H9 (cell line): ENCODE data around the gene POC5. TPM values are rescaled to one million over a fixed set of nuclear protein-coding genes. Genes with fewer than 3 reads are reported as not detected.

Source experiments
- DNase-seq: peaks from one replicate; pipeline ENCODE4 v3.0.0-alpha.2; 2017
- H2AFZ ChIP-seq: one replicate; pipeline ENCODE4 v1.6.1; 2013; ENCODE audit warnings: mild to moderate bottlenecking, low read length, control low read depth, moderate library complexity
- H2AK5ac ChIP-seq: 2 replicates; pipeline ENCODE4 v1.6.1; 2013; ENCODE audit warnings: low read length, control low read depth, mixed read lengths; ENCODE audit not compliant: insufficient read length
- H2BK120ac ChIP-seq: one replicate; pipeline ENCODE4 v1.6.1; 2013; ENCODE audit warnings: low read depth, mild to moderate bottlenecking, low read length, control low read depth, inconsistent platforms; ENCODE audit not compliant: poor library complexity, severe bottlenecking
- H2BK12ac ChIP-seq: 2 replicates; pipeline ENCODE4 v1.6.1; 2013; ENCODE audit warnings: low read length, control low read depth, mixed read lengths, low read depth; ENCODE audit not compliant: insufficient read length
- H2BK15ac ChIP-seq: 2 replicates; pipeline ENCODE4 v1.6.1; 2013; ENCODE audit warnings: low read depth, low read length, control low read depth
- H2BK20ac ChIP-seq: one replicate; pipeline ENCODE4 v1.6.1; 2013; ENCODE audit warnings: low read depth, mild to moderate bottlenecking, low read length, control low read depth, inconsistent platforms; ENCODE audit not compliant: poor library complexity, severe bottlenecking
- H2BK5ac ChIP-seq: 2 replicates; pipeline ENCODE4 v1.6.1; 2013; ENCODE audit warnings: low read length, control low read depth, mixed read lengths; ENCODE audit not compliant: insufficient read length
- H3K14ac ChIP-seq: 2 replicates; pipeline ENCODE4 v1.6.1; 2013; ENCODE audit warnings: low read length, control low read depth; ENCODE audit not compliant: insufficient read depth
- H3K18ac ChIP-seq: 2 replicates; pipeline ENCODE4 v1.6.1; 2013; ENCODE audit warnings: low read depth, mild to moderate bottlenecking, mixed read lengths, low read length, control low read depth; ENCODE audit not compliant: insufficient read length
- H3K23ac ChIP-seq: 2 replicates; pipeline ENCODE4 v1.6.1; 2013; ENCODE audit warnings: low read length, control low read depth, mixed read lengths, low read depth; ENCODE audit not compliant: insufficient read length
- H3K23me2 ChIP-seq: 2 replicates; pipeline ENCODE4 v1.6.1; 2013; ENCODE audit warnings: low read depth, mild to moderate bottlenecking, mixed read lengths, low read length, control low read depth; ENCODE audit not compliant: insufficient read length, poor library complexity, severe bottlenecking
- H3K27ac ChIP-seq: 2 replicates; pipeline ENCODE4 v1.5.1; 2013; ENCODE audit warnings: low read length, control low read depth, mixed read lengths, low read depth; ENCODE audit not compliant: insufficient read length
- H3K27me3 ChIP-seq: 2 replicates; pipeline ENCODE4 v1.6.1; 2013; ENCODE audit warnings: low read length, control low read depth, inconsistent platforms; ENCODE audit not compliant: insufficient read depth
- H3K4ac ChIP-seq: 2 replicates; pipeline ENCODE4 v1.6.1; 2013; ENCODE audit warnings: low read depth, mild to moderate bottlenecking, control low read depth, inconsistent platforms, low read length, moderate library complexity
- H3K4me1 ChIP-seq: 2 replicates; pipeline ENCODE4 v1.6.1; 2013; ENCODE audit warnings: low read length, control low read depth, inconsistent platforms; ENCODE audit not compliant: insufficient read depth
- H3K4me2 ChIP-seq: 2 replicates; pipeline ENCODE4 v1.6.1; 2013; ENCODE audit warnings: low read length, control low read depth, mixed read lengths; ENCODE audit not compliant: insufficient read length, insufficient read depth
- H3K56ac ChIP-seq: 2 replicates; pipeline ENCODE4 v1.6.1; 2013; ENCODE audit warnings: low read depth, mild to moderate bottlenecking, mixed read lengths, low read length, control low read depth; ENCODE audit not compliant: insufficient read length
- H3K79me1 ChIP-seq: 2 replicates; pipeline ENCODE4 v1.6.1; 2013; ENCODE audit warnings: low read depth, mild to moderate bottlenecking, moderate library complexity, low read length, control low read depth, inconsistent platforms; ENCODE audit not compliant: insufficient read depth, poor library complexity, severe bottlenecking
- H3K79me2 ChIP-seq: 2 replicates; pipeline ENCODE4 v1.6.1; 2013; ENCODE audit warnings: low read length, control low read depth, inconsistent platforms; ENCODE audit not compliant: insufficient read depth
- H3K9ac ChIP-seq: 2 replicates; pipeline ENCODE4 v1.6.1; 2013; ENCODE audit warnings: low read length, control low read depth, mixed read lengths; ENCODE audit not compliant: insufficient read length; ENCODE audit errors: extremely low read depth
- H3K9me3 ChIP-seq: one replicate; pipeline ENCODE4 v1.6.1; 2013; ENCODE audit warnings: low read depth, low read length, inconsistent platforms; ENCODE audit not compliant: control insufficient read depth
- H3T11ph ChIP-seq: one replicate; pipeline ENCODE4 v1.6.1; 2013; ENCODE audit warnings: mild to moderate bottlenecking, low read length, control low read depth, inconsistent platforms
- H4K20me1 ChIP-seq: one replicate; pipeline ENCODE4 v1.6.1; 2013; ENCODE audit not compliant: control insufficient read depth, insufficient read length, insufficient read depth
- H4K5ac ChIP-seq: 2 replicates; pipeline ENCODE4 v1.6.1; 2013; ENCODE audit warnings: low read depth, mild to moderate bottlenecking, mixed read lengths, low read length, control low read depth; ENCODE audit not compliant: insufficient read length
- H4K8ac ChIP-seq: replicated peaks from 2 replicates; pipeline ENCODE4 v1.6.1; 2013; ENCODE audit warnings: low read length, control low read depth, mixed read lengths, low read depth; ENCODE audit not compliant: insufficient read length
- H4K91ac ChIP-seq: 2 replicates; pipeline ENCODE4 v1.6.1; 2013; ENCODE audit warnings: low read depth, mild to moderate bottlenecking, moderate library complexity, mixed read lengths, low read length, control low read depth; ENCODE audit not compliant: insufficient read length
- H3K27ac Mint-ChIP-seq, 3 experiments: 2 replicates in 2 of 3; 3 replicates in 1 of 3; pipeline ENCODE4 v1.8.0; 2020 to 2021; ENCODE audit warnings: mixed read lengths in 3 of 3, mild to moderate bottlenecking in 1 of 3, moderate library complexity in 1 of 3
- H3K27me3 Mint-ChIP-seq: 2 replicates; pipeline ENCODE4 v1.8.0; 2021; ENCODE audit warnings: low read depth, mild to moderate bottlenecking, moderate library complexity, mixed read lengths
- H3K36me3 Mint-ChIP-seq, 3 experiments: 2 replicates in 2 of 3; 3 replicates in 1 of 3; pipeline ENCODE4 v1.8.0; 2020 to 2021; ENCODE audit warnings: low read depth in 3 of 3, mixed read lengths in 3 of 3; ENCODE audit not compliant: insufficient read depth in 1 of 3
- H3K4me1 Mint-ChIP-seq, 2 experiments: 2 replicates each; pipeline ENCODE4 v1.8.0; 2020; ENCODE audit warnings: mixed read lengths in 2 of 2
- H3K4me3 Mint-ChIP-seq, 2 experiments: 2 replicates in 1 of 2; 3 replicates in 1 of 2; pipeline ENCODE4 v1.8.0; 2020 to 2021; ENCODE audit warnings: mild to moderate bottlenecking in 2 of 2, mixed read lengths in 2 of 2, moderate library complexity in 1 of 2
- H3K9me3 Mint-ChIP-seq, 2 experiments: 2 replicates in 1 of 2; 3 replicates in 1 of 2; pipeline ENCODE4 v1.8.0; 2020; ENCODE audit warnings: mild to moderate bottlenecking in 2 of 2, mixed read lengths in 2 of 2, moderate library complexity in 1 of 2
- CTCF ChIP-seq: fragments of 200-600 bp; sonication (generic); conservative IDR thresholded peaks from 3 replicates; pipeline ENCODE4 v1.8.0; 2021; ENCODE audit warnings: antibody characterized with exemption, mild to moderate bottlenecking
- total RNA-seq: library from RNA; stranded (reverse); gene quantifications from 2 replicates; pipeline ENCODE4 v1.2.1, GENCODE V29; 2021

POC5 gene
- total RNA-seq, 1 experiment from 2014 or later = 12.2 TPM

GRCh38 chr5:75756981-75757380, 39.7 kb upstream of the POC5 start:
- H2AFZ ChIP-seq = no peak overlapping the region
- no peak overlapping the region for H4K8ac ChIP-seq
- H3K56ac ChIP-seq = no peak overlapping the region
- H2BK15ac ChIP-seq = no peak overlapping the region
- H2BK5ac ChIP-seq = no peak overlapping the region
- no peaks in the 10 kb centered on the region for H3K79me2 ChIP-seq
- H3K4ac ChIP-seq = no peak overlapping the region
- no peak overlapping the region for H3K4me3 Mint-ChIP-seq
- H3K9me3 Mint-ChIP-seq = 0 out of 5 replicates have a peak, but pooled peaks cover under 1% of the 10 kb centered on the region in 2 experiments
- no peaks in the 10 kb centered on the region for H4K20me1 ChIP-seq
- no peaks in the 10 kb centered on the region for H3K9me3 ChIP-seq
- H3K23me2 ChIP-seq = no peaks in the 10 kb centered on the region
- H2BK12ac ChIP-seq = no peak overlapping the region
- TF ChIP-seq CTCF = no peak
- peaks cover 10% of the 10 kb centered on the region for H3K27me3 Mint-ChIP-seq
- no peaks in the 10 kb centered on the region for H3K36me3 Mint-ChIP-seq
- no peak overlapping the region for H3K9ac ChIP-seq
- H4K91ac ChIP-seq = no peak overlapping the region
- H3K18ac ChIP-seq = no peak overlapping the region
- H2BK120ac ChIP-seq = no peak overlapping the region
- no peaks in the 10 kb centered on the region for H3K4me1 ChIP-seq
- H3T11ph ChIP-seq = no peak overlapping the region
- no peaks in the 10 kb centered on the region for H3K27me3 ChIP-seq
- no peak overlapping the region for H3K4me2 ChIP-seq
- no peaks in the 10 kb centered on the region for H3K4me1 Mint-ChIP-seq
- H2BK20ac ChIP-seq = no peak overlapping the region
- H3K27ac ChIP-seq = no peak overlapping the region
- H3K14ac ChIP-seq = no peak overlapping the region
- H3K23ac ChIP-seq = no peak overlapping the region
- H4K5ac ChIP-seq = no peak overlapping the region
- no peaks in the 10 kb centered on the region for H3K79me1 ChIP-seq
- H2AK5ac ChIP-seq = no peak overlapping the region
- no peak overlapping the region for H3K27ac Mint-ChIP-seq
- DNase-seq = no peak
